K562 (cell line): ENCODE results near the gene PPARG. TPM values are rescaled to one million over a fixed set of nuclear protein-coding genes. Genes with fewer than 3 reads are reported as not detected.

Experiments used
- ATAC-seq: fragments of 200-7000 bp; cut with Tn5 transposase; 3 replicates; pipeline ENCODE4 v1.9.1; 2020; ENCODE audit warnings: moderate library complexity
- BruUV-seq: library from RNA; stranded (reverse); fragments of 400-500 nt; replicated peaks from 2 replicates; lab custom pipeline; 2021; lab: Mats Ljungman, UMichigan
- CTCF ChIA-PET: fragments of 300-600 bp; formaldehyde crosslinking; extraction: SDS; loops from one replicate; lab custom pipeline; 2021; ENCODE audit warnings: low intra/inter-chr PET ratio; lab: Yijun Ruan, JAX
- POLR2A ChIA-PET: fragments of 300-600, 350-650 bp; sonication (Branson Sonifier 250); formaldehyde crosslinking; extraction: SDS; loops from one replicate; lab custom pipeline; 2021; ENCODE audit warnings: antibody characterized with exemption, inconsistent platforms; lab: Yijun Ruan, JAX
- DNase-seq, 4 experiments: peaks; one replicate each; pipeline versions ENCODE4 v3.0.0 to v3.0.0-alpha.2; 2011 to 2018; ENCODE audit warnings: low spot score in 3 of 4, mixed read lengths in 3 of 4; ENCODE audit errors: extremely low read depth in 1 of 4
- FAIRE-seq: peaks from 2 replicates; lab custom pipeline; 2011; peaks lifted over from hg19 to GRCh38; lab: Jason Lieb, UNC
- H2AFZ ChIP-seq: 2 replicates; pipeline ENCODE4 v1.6.0; 2011; ENCODE audit warnings: low read depth, low read length, control low read depth, inconsistent platforms
- H3K27ac ChIP-seq: fragments of 200-600 bp; 3 replicates; pipeline ENCODE4 v1.8.0; 2011; ENCODE audit warnings: low read depth, mild to moderate bottlenecking, control low read depth, inconsistent platforms, low read length, moderate library complexity, mixed read lengths; ENCODE audit errors: extremely low read depth
- H3K27me3 ChIP-seq, 2 experiments: fragments of 300-600 bp in 1 of 2; 2 replicates in 1 of 2; 3 replicates in 1 of 2; pipeline versions ENCODE4 v1.6.0 to v1.8.0; 2011; ENCODE audit warnings: inconsistent platforms in 2 of 2, low read length in 2 of 2, mild to moderate bottlenecking in 1 of 2, mixed read lengths in 1 of 2, moderate library complexity in 1 of 2; ENCODE audit not compliant: control insufficient read depth in 2 of 2, insufficient read depth in 2 of 2
- H3K36me3 ChIP-seq: fragments of 300-600 bp; 3 replicates; pipeline ENCODE4 v1.8.0; 2011; ENCODE audit warnings: mild to moderate bottlenecking, low read length, inconsistent platforms; ENCODE audit not compliant: control insufficient read depth, insufficient read depth
- H3K4me1 ChIP-seq, 2 experiments: fragments of 200-600 bp in 1 of 2; replicated peaks in 1 of 2; 2 replicates in 1 of 2; 3 replicates in 1 of 2; pipeline versions ENCODE4 v1.5.1 to v1.8.0; 2011; ENCODE audit warnings: inconsistent platforms in 2 of 2, low read length in 2 of 2, mild to moderate bottlenecking in 1 of 2, mixed read lengths in 1 of 2, moderate library complexity in 1 of 2; ENCODE audit not compliant: control insufficient read depth in 2 of 2, insufficient read depth in 2 of 2
- H3K4me2 ChIP-seq: 2 replicates; pipeline ENCODE4 v1.6.1; 2011; ENCODE audit warnings: low read length, control low read depth, inconsistent platforms, mixed read lengths; ENCODE audit not compliant: insufficient read depth
- H3K4me3 ChIP-seq: fragments of 200-600 bp; sonication (generic), shearing (Covaris generic); 2 replicates; pipeline ENCODE4 v1.5.1; 2016; ENCODE audit warnings: control low read depth, inconsistent platforms
- H3K79me2 ChIP-seq: fragments of 200-600 bp; 3 replicates; pipeline ENCODE4 v1.8.0; 2011; ENCODE audit warnings: low read length, inconsistent platforms; ENCODE audit not compliant: control insufficient read depth, insufficient read depth
- H3K9ac ChIP-seq, 2 experiments: 2 replicates each; pipeline versions ENCODE4 v1.6.0 to v1.6.1; 2011; ENCODE audit warnings: low read depth in 2 of 2, low read length in 2 of 2, control low read depth in 1 of 2, inconsistent platforms in 1 of 2, mild to moderate bottlenecking in 1 of 2, mixed read lengths in 1 of 2; ENCODE audit not compliant: insufficient read depth in 1 of 2
- H3K9me1 ChIP-seq: one replicate; pipeline ENCODE4 v1.6.0; 2011; ENCODE audit warnings: inconsistent platforms, mild to moderate bottlenecking, low read length, moderate library complexity; ENCODE audit not compliant: control insufficient read depth, insufficient read depth
- H3K9me3 ChIP-seq: replicated peaks from 2 replicates; pipeline ENCODE4 v1.5.1; 2011; ENCODE audit warnings: low read depth, low read length, inconsistent platforms; ENCODE audit not compliant: control insufficient read depth, insufficient read depth
- H4K20me1 ChIP-seq: replicated peaks from 2 replicates; pipeline ENCODE4 v1.6.1; 2011; ENCODE audit warnings: low read length, inconsistent platforms, mixed read lengths; ENCODE audit not compliant: control insufficient read depth, insufficient read depth
- CBFA2T2 ChIP-seq: fragments of 450-650 bp; conservative IDR thresholded peaks from 2 replicates; pipeline ENCODE4 v1.6.1; 2017; ENCODE audit warnings: mild to moderate bottlenecking
- DNMT1 ChIP-seq: fragments of 450-650 bp; IDR thresholded peaks from 2 replicates; pipeline ENCODE4 v1.6.1; 2016; ENCODE audit warnings: antibody characterized with exemption, mild to moderate bottlenecking
- HDAC2 ChIP-seq: fragments of 450-650 bp; IDR thresholded peaks from 2 replicates; pipeline ENCODE4 v1.6.1; 2016; ENCODE audit warnings: mild to moderate bottlenecking
- KLF13 ChIP-seq: fragments of 450-650 bp; IDR thresholded peaks from 2 replicates; pipeline ENCODE4 v1.6.1; 2016; ENCODE audit warnings: missing genetic modification characterization, low read depth, mild to moderate bottlenecking, missing compliant biosample characterization, moderate library complexity, borderline replicate concordance
- POLR3G ChIP-seq: IDR thresholded peaks from 2 replicates; pipeline ENCODE4 v1.6.1; 2011; ENCODE audit not compliant: insufficient read length, insufficient replicate concordance; ENCODE audit errors: extremely low read depth
- PPARD ChIP-seq: fragments of 250-450 bp; sonication (Bioruptor Pico); IDR thresholded peaks from 2 replicates; pipeline ENCODE4 v1.8.0; 2022; ENCODE audit warnings: inconsistent platforms, mild to moderate bottlenecking, moderate library complexity
- ZNF184 ChIP-seq: sonication (generic); formaldehyde crosslinking; IDR thresholded peaks from 2 replicates; pipeline ENCODE4 v1.5.0; 2020; ENCODE audit warnings: missing genetic modification reagents
- ZNF644 ChIP-seq: fragments of 200-800 bp; sonication (Bioruptor generic); IDR thresholded peaks from 2 replicates; pipeline ENCODE4 v1.6.1; 2016; ENCODE audit warnings: low read depth, missing genetic modification characterization, missing compliant biosample characterization
- ZSCAN32 ChIP-seq: fragments of 450-650 bp; formaldehyde crosslinking; IDR thresholded peaks from 2 replicates; pipeline ENCODE4 v1.4.0; 2020; ENCODE audit warnings: mild to moderate bottlenecking, moderate library complexity
- WGBS: fragments of 100-300 bp; shearing (Covaris generic); methylation state at CpG from one replicate; pipeline ENCODE4 v1.1.6; 2016; ENCODE audit warnings: low coverage, mixed read lengths; ENCODE audit not compliant: insufficient coverage; ENCODE audit errors: missing lambda C conversion rate; 5-methylcytosine and 5-hydroxymethylcytosine counted together
- in situ Hi-C: fragments of 300-500 bp; cut with MboI; formaldehyde crosslinking; loops from 4 replicates; pipeline ENCODE4 v1.15.0; 2018; ENCODE audit warnings: inconsistent platforms, mixed read lengths
- intact Hi-C: fragments of 100-400 bp; cut with micrococcal nuclease; formaldehyde crosslinking; loops from 2 replicates; pipeline ENCODE4 v1.14.2; 2022
- polyA plus RNA-seq, 8 experiments: library from polyadenylated mRNA; depleted of rRNA in 4 of 8; stranded (reverse) in 5 of 8; unstranded in 3 of 8; fragments of >200 nt; fragmentation: Nextera tagmentation in 2 of 8; fragmentation: Illumina TruSeq in 1 of 8; extraction: Ambion mirVana in 2 of 8; extraction: Trizol in 1 of 8; gene quantifications; 2 replicates each; pipeline versions ENCODE4 v1.2.1 to v1.2.3, GENCODE V29; 2011 to 2014; ENCODE audit warnings: inconsistent platforms in 1 of 8, missing spikeins in 1 of 8
- total RNA-seq, 7 experiments: library from RNA; depleted of rRNA in 6 of 7; stranded (reverse); fragments of >200 nt in 6 of 7; fragmentation: Illumina TruSeq in 2 of 7; extraction: Trizol in 2 of 7; gene quantifications; 2 replicates each; pipeline versions ENCODE4 v1.2.1 to v1.2.3, GENCODE V29; 2011 to 2021; ENCODE audit warnings: low replicate concordance in 1 of 7

The PPARG gene
- total and polyA plus RNA-seq, 9 of the 15 experiments (the other 6 are each of a cell fraction or from before 2014, with no cell fraction given): not detected

DNA sequence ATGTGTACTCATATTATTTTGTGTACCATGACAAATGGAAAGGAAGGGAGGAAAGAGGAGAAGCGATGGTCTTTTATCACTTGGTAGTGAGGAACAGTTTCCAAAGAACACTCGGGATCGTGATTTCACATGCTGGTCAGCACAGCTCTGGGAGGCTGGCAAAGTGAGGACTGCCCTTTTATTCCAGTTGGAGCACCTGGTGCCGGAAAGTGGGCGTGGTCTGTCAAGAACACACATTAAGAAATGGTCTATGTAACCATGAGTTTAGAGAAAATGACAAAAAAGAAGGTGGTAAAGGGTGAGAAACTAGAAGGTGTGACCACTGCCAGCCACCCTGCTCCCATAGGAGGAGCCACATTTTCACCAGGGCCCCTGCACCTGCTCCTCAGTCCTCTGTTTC is 188.4 kb downstream of the PPARG start:
- ChIA-PET POLR2A (no interaction called here), CTCF (no interaction called here)
- no peak for FAIRE-seq
- no TSS peak for BruUV-seq
- Histone ChIP-seq H3K9me3 (no peaks in the 10 kb centered on the region), H3K9ac (no peak overlapping the region), H3K27me3 (peaks cover 33 to 41% of the 10 kb centered on the region in 2 experiments), H3K4me3 (no peak overlapping the region), H3K4me1 (peaks cover 0 to 3% of the 10 kb centered on the region in 2 experiments; a peak in 2 of 5 replicates), H3K9me1 (no peaks in the 10 kb centered on the region), H3K36me3 (no peaks in the 10 kb centered on the region), H3K4me2 (no peak overlapping the region), H4K20me1 (no peaks in the 10 kb centered on the region), H2AFZ (no peak overlapping the region), H3K27ac (no peak overlapping the region), H3K79me2 (no peaks in the 10 kb centered on the region)
- intact Hi-C loops: loop anchor here (5.0 kb wide), 1 partner anchor 290 kb away; no protein-coding TSS in a partner anchor
- in situ Hi-C loops: no loop called here
- 7% methylated on average over 5 of the region's 5 CpGs for WGBS
- TF ChIP-seq ZNF644 (no peak), HDAC2 (no peak), ZSCAN32 (CRISPR knock-in tag) (no peak), KLF13 (0 out of 2 replicates have a peak, but pooled peaks have one; percentile 22), ZNF184 (CRISPR knock-in tag) (no peak), POLR3G (no peak), DNMT1 (no peak), CBFA2T2 (no peak), PPARD (CRISPR knock-in tag) (no peak)
- no peak for ATAC-seq
- DNase-seq: no peak
